Suprapubic skin (tissue), 4 donors: ENCODE measurements around the gene TANGO2. TPM values are rescaled to one million over a fixed set of nuclear protein-coding genes. Genes with fewer than 3 reads are reported as not detected.

Source experiments
- DNase-seq, 2 donors: peaks; one replicate each; pipeline ENCODE4 v3.0.0-alpha.2; 2019; ENCODE audit warnings: low spot score in 2 of 2
- H3K27ac ChIP-seq: fragments of 200-600 bp; sonication (generic); one replicate; pipeline ENCODE4 v1.5.1; 2019
- H3K27me3 ChIP-seq: fragments of 200-600 bp; sonication (generic); one replicate; pipeline ENCODE4 v1.5.1; 2019
- H3K36me3 ChIP-seq: fragments of 200-600 bp; sonication (generic); one replicate; pipeline ENCODE4 v1.5.1; 2019
- H3K4me1 ChIP-seq: fragments of 200-600 bp; sonication (generic); one replicate; pipeline ENCODE4 v1.5.1; 2019
- H3K4me3 ChIP-seq: fragments of 200-600 bp; sonication (generic); one replicate; pipeline ENCODE4 v1.5.1; 2019; ENCODE audit warnings: mild to moderate bottlenecking
- H3K9me3 ChIP-seq: fragments of 200-600 bp; sonication (generic); one replicate; pipeline ENCODE4 v1.5.1; 2019
- CTCF ChIP-seq, 2 donors: fragments of 200-600 bp in 1 of 2; fragments of 450-650 bp in 1 of 2; sonication (generic) in 1 of 2; IDR thresholded peaks; one replicate each; pipeline ENCODE4 v1.5.1; 2016 to 2019; ENCODE audit warnings: antibody characterized with exemption in 2 of 2, mild to moderate bottlenecking in 1 of 2, moderate library complexity in 1 of 2
- EP300 ChIP-seq: sonication (generic); formaldehyde crosslinking; IDR thresholded peaks from one replicate; pipeline ENCODE4 v1.6.1; 2017; ENCODE audit warnings: antibody characterized with exemption
- POLR2A ChIP-seq, 2 donors: fragments of 450-650 bp; IDR thresholded peaks; one replicate each; pipeline ENCODE4 v1.6.1; 2017; ENCODE audit warnings: antibody characterized with exemption in 2 of 2, mild to moderate bottlenecking in 2 of 2, moderate library complexity in 2 of 2
- POLR2AphosphoS5 ChIP-seq, 3 donors: sonication (generic); formaldehyde crosslinking; IDR thresholded peaks; one replicate each; pipeline ENCODE4 v1.6.1; 2017; ENCODE audit warnings: antibody characterized with exemption in 3 of 3
- WGBS: methylation state at CpG from one replicate; pipeline ENCODE4 v1.1.5; 2018; 5-methylcytosine and 5-hydroxymethylcytosine counted together
- total RNA-seq, 4 donors: library from RNA; depleted of rRNA; stranded (reverse); fragments of >200 nt; gene quantifications; one replicate each; pipeline ENCODE4 v1.1.0, GENCODE V29; 2016

Gene TANGO2
- total RNA-seq, 4 donors from 2014 or later: 23.1 to 31.9 (median 26.8) TPM

- 82% methylated on average over 10 of the region's 10 CpGs for WGBS
Observed at GRCh38 chr22:20083157-20083890, 62.4 kb downstream of the TANGO2 start.

GRCh38 chr22:20083891-20084546 lies 63.1 kb downstream of the TANGO2 start:
- Histone ChIP-seq H3K9me3 (no peaks in the 10 kb centered on the region), H3K36me3 (peaks cover 36% of the 10 kb centered on the region), H3K27me3 (no peaks in the 10 kb centered on the region), H3K4me1 (peaks cover 47% of the 10 kb centered on the region), H3K27ac (no peak overlapping the region), H3K4me3 (no peak overlapping the region)
- no peak for DNase-seq
- 64% methylated on average over 10 of the region's 10 CpGs for WGBS
- no peak for TF ChIP-seq POLR2A (IDR thresholded peaks at IDR 0.05)
- no peak for TF ChIP-seq CTCF (IDR thresholded peaks at IDR 0.05)
- TF ChIP-seq EP300: no peak
- TF ChIP-seq POLR2AphosphoS5 (IDR thresholded peaks at IDR 0.05): no peak

More at GRCh38 chr22:20083157-20083890, 62.4 kb downstream of the TANGO2 start:
- Histone ChIP-seq H3K36me3 (peaks cover 29% of the 10 kb centered on the region), H3K9me3 (no peaks in the 10 kb centered on the region), H3K4me3 (no peak overlapping the region), H3K27ac (no peak overlapping the region), H3K4me1 (peaks cover 48% of the 10 kb centered on the region), H3K27me3 (no peaks in the 10 kb centered on the region)
- TF ChIP-seq EP300: no peak
- TF ChIP-seq POLR2AphosphoS5 (IDR thresholded peaks at IDR 0.05): no peak
- no peak for TF ChIP-seq CTCF (IDR thresholded peaks at IDR 0.05)
- TF ChIP-seq POLR2A (IDR thresholded peaks at IDR 0.05): no peak
- DNase-seq: no peak

GRCh38 chr22:20084547-20085413 lies 63.9 kb downstream of the TANGO2 start:
- Histone ChIP-seq H3K4me3 (no peak overlapping the region), H3K27me3 (no peaks in the 10 kb centered on the region), H3K9me3 (no peaks in the 10 kb centered on the region), H3K4me1 (peaks cover 42% of the 10 kb centered on the region), H3K27ac (no peak overlapping the region), H3K36me3 (peaks cover 43% of the 10 kb centered on the region)
- WGBS: 74% methylated on average over 20 of the region's 23 CpGs
- TF ChIP-seq EP300: no peak
- peak in 1 of 2 donors; percentile 22 for TF ChIP-seq CTCF (IDR thresholded peaks at IDR 0.05)
- no peak for DNase-seq

GRCh38 chr22:20085651-20086050 lies 64.7 kb downstream of the TANGO2 start:
- Histone ChIP-seq H3K9me3 (no peaks in the 10 kb centered on the region), H3K27ac (no peak overlapping the region), H3K36me3 (peaks cover 52% of the 10 kb centered on the region), H3K27me3 (no peaks in the 10 kb centered on the region), H3K4me1 (peaks cover 41% of the 10 kb centered on the region), H3K4me3 (no peak overlapping the region)
- TF ChIP-seq CTCF (IDR thresholded peaks at IDR 0.05): no peak
- TF ChIP-seq POLR2A (IDR thresholded peaks at IDR 0.05): no peak
- TF ChIP-seq POLR2AphosphoS5 (IDR thresholded peaks at IDR 0.05): no peak
- no peak for TF ChIP-seq EP300
- no peak for DNase-seq
- WGBS: 94% methylated on average over 20 of the region's 20 CpGs
